ENCODE data around the gene RPL37. TPM values are rescaled to one million over a fixed set of nuclear protein-coding genes. Genes with fewer than 3 reads are reported as not detected.
A peak's percentile ranks its signal among the peaks of the same experiment; 100 is the strongest.
"Not testable (repeated sequence)": the region's sequence is repeated elsewhere in the genome, so short reads cannot be mapped to it uniquely, and the experiment has no call there.

The RPL37 gene
- total RNA-seq, 2 experiments from 2014 or later, result 1,566 to 1,592 TPM

- Mint-ChIP-seq H3K4me3 (no peak overlapping the region), H3K27me3 (ENCODE audit: low read depth) (no peaks in the 10 kb centered on the region), H3K9me3 (ENCODE audit: insufficient read depth) (no peaks in the 10 kb centered on the region), H3K36me3 (ENCODE audit: low read depth) (peaks cover 2% of the 10 kb centered on the region), H3K27ac (no peak overlapping the region), H3K4me1 (ENCODE audit: low read depth) (peaks cover 6% of the 10 kb centered on the region)
- ATAC-seq, result no peak
- no peak for DNase-seq
- ChIA-PET CTCF (interaction anchor here (0.5 to 1.4 kb wide), 2 partner anchors 15 to 1945 kb away, joined by 3 to 5 read pairs; partner anchors contain the start of gene PRKAA1), POLR2A (interaction anchor here (1.1 kb wide), 1 partner anchor 21 kb away, joined by 3 read pairs; the partner anchor contains the start of gene RPL37)
Observed at GRCh38 chr5:40813698-40814281, 21.2 kb downstream of the RPL37 start.

- DNase-seq (no peak), ATAC-seq (no peak)
- ChIA-PET POLR2A (no interaction called here), CTCF (no interaction called here)
- no peak overlapping the region for H3K4me3 Mint-ChIP-seq
- no peak overlapping the region for H3K27ac Mint-ChIP-seq
- H3K36me3 Mint-ChIP-seq (ENCODE audit: low read depth), result no peaks in the 10 kb centered on the region
- no peaks in the 10 kb centered on the region for H3K27me3 Mint-ChIP-seq (ENCODE audit: low read depth)
- H3K9me3 Mint-ChIP-seq (ENCODE audit: insufficient read depth), result no peaks in the 10 kb centered on the region
- peaks cover 19% of the 10 kb centered on the region for H3K4me1 Mint-ChIP-seq (ENCODE audit: low read depth)
Observed at GRCh38 chr5:40812125-40812524, 22.9 kb downstream of the RPL37 start.

GRCh38 chr5:40801771-40802562, 33.1 kb downstream of the RPL37 start:
- H3K27me3 Mint-ChIP-seq (ENCODE audit: low read depth), result peaks cover 7% of the 10 kb centered on the region
- no peaks in the 10 kb centered on the region for H3K36me3 Mint-ChIP-seq (ENCODE audit: low read depth)
- CTCF ChIA-PET, result no interaction called here
- no peak overlapping the region for H3K4me3 Mint-ChIP-seq
- POLR2A ChIA-PET, result interaction anchor here (1.6 kb wide), 1 partner anchor 25 kb away, joined by 3 read pairs; no protein-coding TSS in a partner anchor
- DNase-seq (no peak), ATAC-seq (no peak)
- no peaks in the 10 kb centered on the region for H3K9me3 Mint-ChIP-seq (ENCODE audit: insufficient read depth)
- H3K4me1 Mint-ChIP-seq (ENCODE audit: low read depth), result peaks cover 5% of the 10 kb centered on the region
- H3K27ac Mint-ChIP-seq, result no peak overlapping the region

- Mint-ChIP-seq H3K4me1 (ENCODE audit: low read depth) (peaks cover 28% of the 10 kb centered on the region), H3K36me3 (ENCODE audit: low read depth) (peaks cover 22% of the 10 kb centered on the region), H3K4me3 (peak overlapping the region; percentile 87), H3K27ac (no peak overlapping the region), H3K27me3 (ENCODE audit: low read depth) (peaks cover 5% of the 10 kb centered on the region), H3K9me3 (ENCODE audit: insufficient read depth) (no peaks in the 10 kb centered on the region)
- no peak for ATAC-seq
- DNase-seq, result no peak
- CTCF ChIA-PET, result interaction anchor here (1.5 kb wide), 1 partner anchor 14 kb away, joined by 5 read pairs; no protein-coding TSS in a partner anchor
- POLR2A ChIA-PET, result interaction anchor here (1.3 to 2.5 kb wide), 2 partner anchors 33 to 36 kb away, joined by 3 to 7 read pairs; partner anchors contain the start of gene RPL37
Observed at GRCh38 chr5:40799258-40799657, 35.8 kb downstream of the RPL37 start.

GRCh38 chr5:40798801-40799210, 36.2 kb downstream of the RPL37 start:
- H3K4me3 Mint-ChIP-seq, result peak overlapping the region; percentile 87
- peaks cover 26% of the 10 kb centered on the region for H3K36me3 Mint-ChIP-seq (ENCODE audit: low read depth)
- DNase-seq, result no peak
- H3K27ac Mint-ChIP-seq, result no peak overlapping the region
- H3K9me3 Mint-ChIP-seq (ENCODE audit: insufficient read depth), result no peaks in the 10 kb centered on the region
- ChIA-PET CTCF (interaction anchor here (0.6 to 1.5 kb wide), 3 partner anchors 9 to 34 kb away, joined by 3 to 5 read pairs (median 5); no protein-coding TSS in a partner anchor), POLR2A (interaction anchor here (0.6 to 2.5 kb wide), 4 partner anchors 9 to 143 kb away, joined by 3 to 7 read pairs (median 4); partner anchors contain the start of gene RPL37)
- no peak for ATAC-seq
- peaks cover 5% of the 10 kb centered on the region for H3K27me3 Mint-ChIP-seq (ENCODE audit: low read depth)
- H3K4me1 Mint-ChIP-seq (ENCODE audit: low read depth), result peaks cover 32% of the 10 kb centered on the region

GRCh38 chr5:40798012-40798800, 36.8 kb downstream of the RPL37 start, which contains the start of gene PRKAA1:
Gene PRKAA1, minus strand, starts transcription at chr5:40798374. Its CDS starts 185 bp downstream, at chr5:40798189.
- peaks cover 31% of the 10 kb centered on the region for H3K36me3 Mint-ChIP-seq (ENCODE audit: low read depth)
- peak within 1 kb of the TSS; percentile 87 for H3K4me3 Mint-ChIP-seq
- DNase-seq, result peak; percentile 91
- ChIA-PET POLR2A (interaction anchor here (0.6 to 2.5 kb wide), 8 partner anchors 8 to 1145 kb away, joined by 3 to 7 read pairs (median 4); partner anchors contain the start of genes RPL37 and TTC33), CTCF (interaction anchor here (0.6 to 1.5 kb wide), 3 partner anchors 10 to 35 kb away, joined by 3 to 5 read pairs (median 5); no protein-coding TSS in a partner anchor)
- peak; percentile 95 for ATAC-seq
- H3K4me1 Mint-ChIP-seq (ENCODE audit: low read depth), result peaks cover 37% of the 10 kb centered on the region
- peaks cover 5% of the 10 kb centered on the region for H3K27me3 Mint-ChIP-seq (ENCODE audit: low read depth)
- no peaks in the 10 kb centered on the region for H3K9me3 Mint-ChIP-seq (ENCODE audit: insufficient read depth)
- H3K27ac Mint-ChIP-seq, result peak within 1 kb of the TSS; percentile 91

GRCh38 chr5:40797273-40798011, 37.6 kb downstream of the RPL37 start:
- Mint-ChIP-seq H3K36me3 (ENCODE audit: low read depth) (peaks cover 33% of the 10 kb centered on the region), H3K4me1 (ENCODE audit: low read depth) (peaks cover 38% of the 10 kb centered on the region), H3K9me3 (ENCODE audit: insufficient read depth) (no peaks in the 10 kb centered on the region), H3K27ac (peak overlapping the region; percentile 91), H3K4me3 (peak overlapping the region; percentile 82), H3K27me3 (ENCODE audit: low read depth) (peaks cover 5% of the 10 kb centered on the region)
- ChIA-PET CTCF (interaction anchor here (1.5 kb wide), 1 partner anchor 16 kb away, joined by 5 read pairs; no protein-coding TSS in a partner anchor), POLR2A (interaction anchor here (0.6 to 2.5 kb wide), 6 partner anchors 9 to 1144 kb away, joined by 3 to 7 read pairs (median 4); partner anchors contain the start of genes RPL37 and TTC33)
- ATAC-seq, result peak; percentile 67
- peak; percentile 81 for DNase-seq

- peak overlapping the region; percentile 82 for H3K4me3 Mint-ChIP-seq
- DNase-seq, result no peak
- ChIA-PET POLR2A (interaction anchor here (1.8 kb wide), 1 partner anchor 10 kb away, joined by 4 read pairs; no protein-coding TSS in a partner anchor), CTCF (no interaction called here)
- ATAC-seq, result no peak
- H3K9me3 Mint-ChIP-seq (ENCODE audit: insufficient read depth), result no peaks in the 10 kb centered on the region
- peaks cover 5% of the 10 kb centered on the region for H3K27me3 Mint-ChIP-seq (ENCODE audit: low read depth)
- H3K4me1 Mint-ChIP-seq (ENCODE audit: low read depth), result peaks cover 38% of the 10 kb centered on the region
- peaks cover 33% of the 10 kb centered on the region for H3K36me3 Mint-ChIP-seq (ENCODE audit: low read depth)
- no peak overlapping the region for H3K27ac Mint-ChIP-seq
Observed at GRCh38 chr5:40796487-40796889, 38.5 kb downstream of the RPL37 start.

GRCh38 chr5:40794877-40795276, 40.1 kb downstream of the RPL37 start:
- DNase-seq; H3K27ac Mint-ChIP-seq; ATAC-seq; H3K4me3 Mint-ChIP-seq; CTCF ChIA-PET; H3K9me3 Mint-ChIP-seq (ENCODE audit: insufficient read depth); H3K27me3 Mint-ChIP-seq (ENCODE audit: low read depth); POLR2A ChIA-PET: not testable (repeated sequence)
- Mint-ChIP-seq H3K4me1 (ENCODE audit: low read depth) (peaks cover 38% of the 10 kb centered on the region), H3K36me3 (ENCODE audit: low read depth) (peaks cover 40% of the 10 kb centered on the region)

GRCh38 chr5:40794340-40794739, 40.7 kb downstream of the RPL37 start:
- CTCF ChIA-PET; DNase-seq; H3K9me3 Mint-ChIP-seq (ENCODE audit: insufficient read depth); H3K4me3 Mint-ChIP-seq; H3K27me3 Mint-ChIP-seq (ENCODE audit: low read depth); H3K27ac Mint-ChIP-seq; POLR2A ChIA-PET; ATAC-seq: not testable (repeated sequence)
- Mint-ChIP-seq H3K4me1 (ENCODE audit: low read depth) (peaks cover 37% of the 10 kb centered on the region), H3K36me3 (ENCODE audit: low read depth) (peaks cover 40% of the 10 kb centered on the region)

All from activated CD8-positive, alpha-beta T cell treated with anti-CD3 and anti-CD28 coated beads, Interleukin-2, amount 10 ng/mL, durations not matched to agents 7 days and 5 days (primary cell).